ENCODE measurements around the gene ADCY10.
A peak's percentile ranks its signal among the peaks of the same experiment; 100 is the strongest.

The ADCY10 gene

DNA sequence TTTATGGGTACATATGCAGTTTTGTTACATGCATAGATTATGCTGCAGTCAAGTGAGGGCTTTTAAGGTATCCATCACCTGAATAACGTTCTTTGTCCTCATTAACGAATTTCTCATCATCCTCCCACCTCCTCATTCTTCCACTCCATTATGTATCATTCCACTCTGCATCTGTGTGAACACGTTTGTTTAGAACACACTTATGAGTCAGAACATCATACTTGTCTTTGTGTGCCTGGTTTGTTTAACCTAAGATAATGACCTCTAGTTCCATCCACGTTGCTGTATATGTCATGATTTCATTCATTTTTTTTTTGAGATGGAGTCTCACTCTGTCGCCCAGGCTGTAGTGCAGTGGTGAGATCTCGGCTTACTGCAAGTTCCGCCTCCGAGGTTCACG lies 29.6 kb upstream of the ADCY10 start:
- no peak overlapping the region for H3K4me3 ChIP-seq (replicated peaks; ENCODE audit: insufficient read depth, low read length)
- no peak overlapping the region for H3K27ac ChIP-seq (replicated peaks)
- DNase-seq (ENCODE audit: low read depth in 1 of 2, low spot score in 1 of 2): no peak
- H3K27me3 ChIP-seq (ENCODE audit: insufficient read depth, poor library complexity, severe bottlenecking): no peaks in the 10 kb centered on the region
- TF ChIP-seq GABPA (IDR thresholded peaks at IDR 0.05; ENCODE audit: low read depth) (no peak), SPI1 (IDR thresholded peaks at IDR 0.05; ENCODE audit: borderline replicate concordance, low read depth) (no peak), POLR2AphosphoS5 (IDR thresholded peaks at IDR 0.05; ENCODE audit: low read depth) (no peak)
- TF ChIP-seq, protein P1, sequence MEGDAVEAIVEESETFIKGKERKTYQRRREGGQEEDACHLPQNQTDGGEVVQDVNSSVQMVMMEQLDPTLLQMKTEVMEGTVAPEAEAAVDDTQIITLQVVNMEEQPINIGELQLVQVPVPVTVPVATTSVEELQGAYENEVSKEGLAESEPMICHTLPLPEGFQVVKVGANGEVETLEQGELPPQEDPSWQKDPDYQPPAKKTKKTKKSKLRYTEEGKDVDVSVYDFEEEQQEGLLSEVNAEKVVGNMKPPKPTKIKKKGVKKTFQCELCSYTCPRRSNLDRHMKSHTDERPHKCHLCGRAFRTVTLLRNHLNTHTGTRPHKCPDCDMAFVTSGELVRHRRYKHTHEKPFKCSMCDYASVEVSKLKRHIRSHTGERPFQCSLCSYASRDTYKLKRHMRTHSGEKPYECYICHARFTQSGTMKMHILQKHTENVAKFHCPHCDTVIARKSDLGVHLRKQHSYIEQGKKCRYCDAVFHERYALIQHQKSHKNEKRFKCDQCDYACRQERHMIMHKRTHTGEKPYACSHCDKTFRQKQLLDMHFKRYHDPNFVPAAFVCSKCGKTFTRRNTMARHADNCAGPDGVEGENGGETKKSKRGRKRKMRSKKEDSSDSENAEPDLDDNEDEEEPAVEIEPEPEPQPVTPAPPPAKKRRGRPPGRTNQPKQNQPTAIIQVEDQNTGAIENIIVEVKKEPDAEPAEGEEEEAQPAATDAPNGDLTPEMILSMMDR (IDR thresholded peaks at IDR 0.05; ENCODE audit: insufficient read depth, low read length): no peak
- TF ChIP-seq, protein P2, sequence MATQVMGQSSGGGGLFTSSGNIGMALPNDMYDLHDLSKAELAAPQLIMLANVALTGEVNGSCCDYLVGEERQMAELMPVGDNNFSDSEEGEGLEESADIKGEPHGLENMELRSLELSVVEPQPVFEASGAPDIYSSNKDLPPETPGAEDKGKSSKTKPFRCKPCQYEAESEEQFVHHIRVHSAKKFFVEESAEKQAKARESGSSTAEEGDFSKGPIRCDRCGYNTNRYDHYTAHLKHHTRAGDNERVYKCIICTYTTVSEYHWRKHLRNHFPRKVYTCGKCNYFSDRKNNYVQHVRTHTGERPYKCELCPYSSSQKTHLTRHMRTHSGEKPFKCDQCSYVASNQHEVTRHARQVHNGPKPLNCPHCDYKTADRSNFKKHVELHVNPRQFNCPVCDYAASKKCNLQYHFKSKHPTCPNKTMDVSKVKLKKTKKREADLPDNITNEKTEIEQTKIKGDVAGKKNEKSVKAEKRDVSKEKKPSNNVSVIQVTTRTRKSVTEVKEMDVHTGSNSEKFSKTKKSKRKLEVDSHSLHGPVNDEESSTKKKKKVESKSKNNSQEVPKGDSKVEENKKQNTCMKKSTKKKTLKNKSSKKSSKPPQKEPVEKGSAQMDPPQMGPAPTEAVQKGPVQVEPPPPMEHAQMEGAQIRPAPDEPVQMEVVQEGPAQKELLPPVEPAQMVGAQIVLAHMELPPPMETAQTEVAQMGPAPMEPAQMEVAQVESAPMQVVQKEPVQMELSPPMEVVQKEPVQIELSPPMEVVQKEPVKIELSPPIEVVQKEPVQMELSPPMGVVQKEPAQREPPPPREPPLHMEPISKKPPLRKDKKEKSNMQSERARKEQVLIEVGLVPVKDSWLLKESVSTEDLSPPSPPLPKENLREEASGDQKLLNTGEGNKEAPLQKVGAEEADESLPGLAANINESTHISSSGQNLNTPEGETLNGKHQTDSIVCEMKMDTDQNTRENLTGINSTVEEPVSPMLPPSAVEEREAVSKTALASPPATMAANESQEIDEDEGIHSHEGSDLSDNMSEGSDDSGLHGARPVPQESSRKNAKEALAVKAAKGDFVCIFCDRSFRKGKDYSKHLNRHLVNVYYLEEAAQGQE (IDR thresholded peaks at IDR 0.05; ENCODE audit: insufficient replicate concordance, low read depth): no peak

DNA sequence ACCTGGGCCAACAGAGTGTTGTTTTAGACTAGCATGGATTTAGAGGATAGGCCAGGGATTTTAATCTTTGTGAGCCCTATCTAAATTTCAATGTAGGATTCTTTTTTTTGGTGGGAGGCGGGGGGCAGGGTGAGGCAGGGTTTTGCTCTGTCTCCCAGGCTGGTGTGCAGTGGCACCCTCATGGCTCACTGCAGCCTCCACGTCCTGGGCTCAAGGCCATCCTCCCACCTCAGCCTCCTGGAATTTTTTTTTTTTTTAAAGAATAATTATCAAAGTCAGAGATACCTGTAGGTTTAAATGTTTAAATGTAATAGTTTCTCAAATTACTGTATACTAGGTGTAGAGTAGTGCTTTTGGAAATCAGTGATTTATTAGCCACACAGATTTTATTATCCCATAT lies 26.3 kb upstream of the ADCY10 start:
- H3K27me3 ChIP-seq (ENCODE audit: insufficient read depth, poor library complexity, severe bottlenecking): no peaks in the 10 kb centered on the region

DNA sequence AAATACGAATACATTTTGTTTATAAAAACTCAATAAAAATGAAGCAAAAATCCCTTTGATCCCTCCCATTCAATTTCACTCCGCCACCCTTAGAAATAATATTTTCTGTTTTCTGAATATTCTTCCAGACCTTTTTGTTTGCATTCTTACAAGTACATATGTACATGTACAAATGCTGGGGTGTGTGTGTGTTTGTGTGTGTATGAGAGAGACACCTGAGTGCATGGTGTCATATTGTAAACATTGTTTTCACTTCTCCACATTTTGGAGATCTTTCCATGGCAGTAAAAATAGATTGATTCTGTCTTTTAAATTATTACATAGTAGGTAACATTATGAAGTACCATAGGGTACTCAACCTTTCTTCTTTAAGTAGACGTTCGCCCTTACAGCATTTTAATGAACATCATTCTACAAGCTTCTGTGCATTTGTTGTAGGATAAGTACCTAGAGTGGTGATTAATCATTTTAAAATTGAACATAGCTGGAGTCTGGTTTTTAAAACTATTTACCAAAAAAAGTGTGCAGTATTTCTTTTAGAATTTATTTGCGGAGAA lies 24.2 kb upstream of the ADCY10 start:
- H3K4me3 ChIP-seq (replicated peaks; ENCODE audit: insufficient read depth, low read length): peak overlapping the region; percentile 83
- H3K27ac ChIP-seq (replicated peaks): peak overlapping the region; percentile 100
- H3K27me3 ChIP-seq (ENCODE audit: insufficient read depth, poor library complexity, severe bottlenecking): no peaks in the 10 kb centered on the region
- DNase-seq (ENCODE audit: low read depth in 1 of 2, low spot score in 1 of 2): no peak
- TF ChIP-seq, protein P1 (IDR thresholded peaks at IDR 0.05; ENCODE audit: insufficient read depth, low read length): no peak
- TF ChIP-seq SPI1 (IDR thresholded peaks at IDR 0.05; ENCODE audit: borderline replicate concordance, low read depth) (no peak), GABPA (IDR thresholded peaks at IDR 0.05; ENCODE audit: low read depth) (no peak; the same call in 1 of the 2 replicates), POLR2AphosphoS5 (IDR thresholded peaks at IDR 0.05; ENCODE audit: low read depth) (no peak)
- TF ChIP-seq, protein P2 (IDR thresholded peaks at IDR 0.05; ENCODE audit: insufficient replicate concordance, low read depth): no peak

More for the DNA sequence above, 26.3 kb upstream of the ADCY10 start:
- no peak for TF ChIP-seq GABPA (IDR thresholded peaks at IDR 0.05; ENCODE audit: low read depth)
- no peak for TF ChIP-seq SPI1 (IDR thresholded peaks at IDR 0.05; ENCODE audit: borderline replicate concordance, low read depth)
- TF ChIP-seq, protein P2 (IDR thresholded peaks at IDR 0.05; ENCODE audit: insufficient replicate concordance, low read depth): no peak
- Histone ChIP-seq H3K27ac (replicated peaks) (no peak overlapping the region), H3K4me3 (replicated peaks; ENCODE audit: insufficient read depth, low read length) (no peak overlapping the region)
- DNase-seq (ENCODE audit: low read depth in 1 of 2, low spot score in 1 of 2): no peak

Data from HL-60 (cell line).